ENCODE results near the gene THBS4.

THBS4 gene

DNA sequence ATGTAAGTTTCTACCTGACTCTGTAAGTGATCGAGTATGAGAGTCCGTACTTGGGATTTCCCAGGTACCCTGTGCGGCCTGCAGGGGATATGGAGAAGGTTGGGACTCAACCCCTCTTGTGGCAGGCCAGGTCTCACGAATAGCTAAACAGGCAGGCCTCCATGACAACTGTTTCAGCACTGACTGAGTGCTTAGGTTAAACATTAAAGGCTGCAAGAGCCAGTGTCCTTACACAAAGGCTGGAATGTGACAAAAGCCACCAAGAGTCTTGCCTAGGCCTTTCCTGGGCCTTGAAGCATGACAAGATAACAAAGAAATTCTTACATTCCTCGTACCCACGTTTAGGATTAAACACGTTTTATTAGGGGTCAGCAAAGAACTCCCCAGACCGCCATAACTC lies 58.6 kb downstream of the THBS4 start:
- no peak overlapping the region for H3K27ac ChIP-seq (ENCODE audit: low read depth, low read length)

GRCh38 chr5:80094236-80094738 lies 59.1 kb downstream of the THBS4 start:
- H3K79me2 ChIP-seq (ENCODE audit: control insufficient read depth, low read length), result no peaks in the 10 kb centered on the region
- TF ChIP-seq EZH2phosphoT487 (IDR thresholded peaks at IDR 0.05; ENCODE audit: borderline replicate concordance, low read length), result no peak
- no peak for TF ChIP-seq CTCF (IDR thresholded peaks at IDR 0.05; ENCODE audit: low read depth, low read length, poor library complexity, severe bottlenecking)
- H3K9me3 ChIP-seq (ENCODE audit: control insufficient read depth, insufficient read depth, low read length), result no peaks in the 10 kb centered on the region
- H3K4me2 ChIP-seq (ENCODE audit: low read length), result no peak overlapping the region
- no peaks in the 10 kb centered on the region for H4K20me1 ChIP-seq (ENCODE audit: control insufficient read depth, insufficient read depth, low read depth, low read length)
- H3K4me3 ChIP-seq (ENCODE audit: low read length), result no peak overlapping the region
- no peak overlapping the region for H3K27ac ChIP-seq (ENCODE audit: low read depth, low read length)
- no peaks in the 10 kb centered on the region for H3F3A ChIP-seq (ENCODE audit: control insufficient read depth, insufficient read depth)
- no peaks in the 10 kb centered on the region for H3K9me2 ChIP-seq (replicated peaks; ENCODE audit: control insufficient read depth, low read length)
- H3K36me3 ChIP-seq (ENCODE audit: control insufficient read depth, low read length), result no peaks in the 10 kb centered on the region
- H3K27me3 ChIP-seq (ENCODE audit: control insufficient read depth, low read length), result 0 out of 2 replicates have a peak, but pooled peaks cover under 1% of the 10 kb centered on the region
- H3K4me1 ChIP-seq (ENCODE audit: control insufficient read depth, low read length), result no peaks in the 10 kb centered on the region

More for the DNA sequence above, 58.6 kb downstream of the THBS4 start:
- no peak for TF ChIP-seq CTCF (IDR thresholded peaks at IDR 0.05; ENCODE audit: low read depth, low read length, poor library complexity, severe bottlenecking)
- TF ChIP-seq EZH2phosphoT487 (IDR thresholded peaks at IDR 0.05; ENCODE audit: borderline replicate concordance, low read length), result no peak
- no peak overlapping the region for H3K4me2 ChIP-seq (ENCODE audit: low read length)
- no peaks in the 10 kb centered on the region for H3K9me2 ChIP-seq (replicated peaks; ENCODE audit: control insufficient read depth, low read length)
- H3K27me3 ChIP-seq (ENCODE audit: control insufficient read depth, low read length), result 0 out of 2 replicates have a peak, but pooled peaks cover 3% of the 10 kb centered on the region
- H3K4me3 ChIP-seq (ENCODE audit: low read length), result no peak overlapping the region
- H3K9me3 ChIP-seq (ENCODE audit: control insufficient read depth, insufficient read depth, low read length), result no peaks in the 10 kb centered on the region
- no peaks in the 10 kb centered on the region for H3K4me1 ChIP-seq (ENCODE audit: control insufficient read depth, low read length)
- H3K36me3 ChIP-seq (ENCODE audit: control insufficient read depth, low read length), result no peaks in the 10 kb centered on the region
- no peaks in the 10 kb centered on the region for H4K20me1 ChIP-seq (ENCODE audit: control insufficient read depth, insufficient read depth, low read depth, low read length)
- no peaks in the 10 kb centered on the region for H3F3A ChIP-seq (ENCODE audit: control insufficient read depth, insufficient read depth)
- no peaks in the 10 kb centered on the region for H3K79me2 ChIP-seq (ENCODE audit: control insufficient read depth, low read length)

- Histone ChIP-seq H3K36me3 (ENCODE audit: control insufficient read depth, low read length) (no peaks in the 10 kb centered on the region), H3K9me3 (ENCODE audit: control insufficient read depth, insufficient read depth, low read length) (no peaks in the 10 kb centered on the region), H3F3A (ENCODE audit: control insufficient read depth, insufficient read depth) (no peaks in the 10 kb centered on the region), H3K27ac (ENCODE audit: low read depth, low read length) (no peak overlapping the region), H3K4me2 (ENCODE audit: low read length) (no peak overlapping the region), H3K9me2 (replicated peaks; ENCODE audit: control insufficient read depth, low read length) (no peaks in the 10 kb centered on the region), H4K20me1 (ENCODE audit: control insufficient read depth, insufficient read depth, low read depth, low read length) (no peaks in the 10 kb centered on the region), H3K79me2 (ENCODE audit: control insufficient read depth, low read length) (no peaks in the 10 kb centered on the region), H3K27me3 (ENCODE audit: control insufficient read depth, low read length) (no peaks in the 10 kb centered on the region), H3K4me3 (ENCODE audit: low read length) (no peak overlapping the region), H3K4me1 (ENCODE audit: control insufficient read depth, low read length) (no peaks in the 10 kb centered on the region)
- no peak for TF ChIP-seq CTCF (IDR thresholded peaks at IDR 0.05; ENCODE audit: low read depth, low read length, poor library complexity, severe bottlenecking)
Measured at GRCh38 chr5:80097451-80097850, 62.3 kb downstream of the THBS4 start.
